GM12878 (cell line): ENCODE results near the gene SLC15A1. TPM values are rescaled to one million over a fixed set of nuclear protein-coding genes. Genes with fewer than 3 reads are reported as not detected.

ENCODE experiments used
- CEBPZ ChIP-seq: fragments of 150-350 bp; IDR thresholded peaks from 2 replicates; pipeline ENCODE4 v1.6.1; 2016; ENCODE audit warnings: low read depth, low read length
- MEF2A ChIP-seq: IDR thresholded peaks from 2 replicates; pipeline ENCODE4 v1.6.1; 2011; ENCODE audit warnings: low read depth, mild to moderate bottlenecking, low read length, moderate library complexity; ENCODE audit not compliant: insufficient read depth
- MEF2B ChIP-seq: fragments of 450-650 bp; IDR thresholded peaks from 2 replicates; pipeline ENCODE4 v1.6.1; 2018; ENCODE audit warnings: mild to moderate bottlenecking, moderate library complexity; ENCODE audit not compliant: partially characterized antibody, poor library complexity, severe bottlenecking
- NKRF ChIP-seq: fragments of 450-650 bp; conservative IDR thresholded peaks from 2 replicates; pipeline ENCODE4 v1.6.1; 2017; ENCODE audit warnings: mild to moderate bottlenecking, moderate library complexity
- SUPT20H ChIP-seq: IDR thresholded peaks from 2 replicates; pipeline ENCODE4 v1.6.1; 2011; ENCODE audit warnings: low read depth, mild to moderate bottlenecking, low read length, moderate library complexity, borderline replicate concordance; ENCODE audit not compliant: control insufficient read depth
- WRNIP1 ChIP-seq: IDR thresholded peaks from 2 replicates; pipeline ENCODE4 v1.6.1; 2011; ENCODE audit warnings: low read depth, low read length, improper control_type of control experiment, borderline replicate concordance
- ZBTB4 ChIP-seq: fragments of 450-650 bp; formaldehyde crosslinking; IDR thresholded peaks from 2 replicates; pipeline ENCODE4 v1.4.0; 2022; ENCODE audit warnings: mild to moderate bottlenecking, moderate library complexity
- ZNF24 ChIP-seq: fragments of 450-650 bp; IDR thresholded peaks from 2 replicates; pipeline ENCODE4 v1.6.1; 2017; ENCODE audit warnings: antibody characterized with exemption, mild to moderate bottlenecking
- ZNF687 ChIP-seq: fragments of 450-650 bp; IDR thresholded peaks from 2 replicates; pipeline ENCODE4 v1.6.1; 2017; ENCODE audit warnings: mild to moderate bottlenecking, moderate library complexity
- polyA plus RNA-seq, 11 experiments: library from polyadenylated mRNA; depleted of rRNA in 4 of 11; unstranded in 6 of 11; stranded (reverse) in 5 of 11; fragments of >200 nt; fragmentation: Nextera tagmentation in 4 of 11; fragmentation: Illumina TruSeq in 1 of 11; extraction: Ambion mirVana in 4 of 11; extraction: Trizol in 1 of 11; gene quantifications; 1 replicate in 1 of 11; 2 replicates in 10 of 11; pipeline versions ENCODE4 v1.2.1 to v1.2.3, GENCODE V29; 2011 to 2016; ENCODE audit warnings: inconsistent platforms in 2 of 11, missing spikeins in 2 of 11, low read depth in 1 of 11
- total RNA-seq, 4 experiments: library from RNA; depleted of rRNA in 3 of 4; stranded (reverse); fragments of >200 nt in 3 of 4; fragmentation: Illumina TruSeq in 1 of 4; extraction: Trizol in 1 of 4; gene quantifications; 2 replicates each; pipeline versions ENCODE4 v1.2.1 to v1.2.3, GENCODE V29; 2013 to 2021

The SLC15A1 gene
- total and polyA plus RNA-seq, 10 of the 15 experiments (the other 5 are each of a cell fraction or from before 2014, with no cell fraction given), result not detected

- no peak for TF ChIP-seq ZNF687
- no peak for TF ChIP-seq MEF2B
- TF ChIP-seq WRNIP1, result no peak
- TF ChIP-seq ZNF24, result no peak
- no peak for TF ChIP-seq NKRF
- no peak for TF ChIP-seq MEF2A
- no peak for TF ChIP-seq CEBPZ
- no peak for TF ChIP-seq SUPT20H
- no peak for TF ChIP-seq ZBTB4 (CRISPR knock-in tag)
Measured at GRCh38 chr13:98779695-98780094, 27.2 kb upstream of the SLC15A1 start (continued).
